Vagina (tissue), 2 donors: ENCODE results near the gene ADAMTS17.

ENCODE experiments used
- POLR2A ChIP-seq, 2 donors: fragments of 450-650 bp; IDR thresholded peaks; one replicate each; pipeline ENCODE4 v1.6.1; 2017; ENCODE audit warnings: antibody characterized with exemption in 2 of 2, mild to moderate bottlenecking in 2 of 2, moderate library complexity in 2 of 2
- TF ChIP-seq, protein P1 (sequence below), 3 experiments: fragments of 450-650 bp in 2 of 3; fragments of 200-600 bp in 1 of 3; sonication (generic) in 1 of 3; IDR thresholded peaks; one replicate each; pipeline ENCODE4 v1.5.1; 2017 to 2019; ENCODE audit warnings: antibody characterized with exemption in 3 of 3, mild to moderate bottlenecking in 2 of 3, moderate library complexity in 2 of 3

- TF ChIP-seq POLR2A (IDR thresholded peaks at IDR 0.05), result no peak
- TF ChIP-seq, protein P1, sequence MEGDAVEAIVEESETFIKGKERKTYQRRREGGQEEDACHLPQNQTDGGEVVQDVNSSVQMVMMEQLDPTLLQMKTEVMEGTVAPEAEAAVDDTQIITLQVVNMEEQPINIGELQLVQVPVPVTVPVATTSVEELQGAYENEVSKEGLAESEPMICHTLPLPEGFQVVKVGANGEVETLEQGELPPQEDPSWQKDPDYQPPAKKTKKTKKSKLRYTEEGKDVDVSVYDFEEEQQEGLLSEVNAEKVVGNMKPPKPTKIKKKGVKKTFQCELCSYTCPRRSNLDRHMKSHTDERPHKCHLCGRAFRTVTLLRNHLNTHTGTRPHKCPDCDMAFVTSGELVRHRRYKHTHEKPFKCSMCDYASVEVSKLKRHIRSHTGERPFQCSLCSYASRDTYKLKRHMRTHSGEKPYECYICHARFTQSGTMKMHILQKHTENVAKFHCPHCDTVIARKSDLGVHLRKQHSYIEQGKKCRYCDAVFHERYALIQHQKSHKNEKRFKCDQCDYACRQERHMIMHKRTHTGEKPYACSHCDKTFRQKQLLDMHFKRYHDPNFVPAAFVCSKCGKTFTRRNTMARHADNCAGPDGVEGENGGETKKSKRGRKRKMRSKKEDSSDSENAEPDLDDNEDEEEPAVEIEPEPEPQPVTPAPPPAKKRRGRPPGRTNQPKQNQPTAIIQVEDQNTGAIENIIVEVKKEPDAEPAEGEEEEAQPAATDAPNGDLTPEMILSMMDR (IDR thresholded peaks at IDR 0.05), result no peak
Measured at GRCh38 chr15:100175406-100176114, 166.2 kb downstream of the ADAMTS17 start.
